Mesodermal cell (in vitro differentiated cells): ENCODE measurements around the gene PHC1.
"Not testable (repeated sequence)": the region's sequence is repeated elsewhere in the genome, so short reads cannot be mapped to it uniquely, and the experiment has no call there.

Experiments
- H3K27ac ChIP-seq: 2 replicates; pipeline ENCODE4 v1.7.0; 2013; ENCODE audit warnings: mild to moderate bottlenecking, low read depth, low read length, moderate library complexity; ENCODE audit not compliant: severe bottlenecking
- H3K36me3 ChIP-seq: 2 replicates; pipeline ENCODE4 v1.7.1; 2013; ENCODE audit warnings: mild to moderate bottlenecking, low read length, moderate library complexity; ENCODE audit not compliant: control insufficient read depth, insufficient read depth
- H3K4me1 ChIP-seq: one replicate; pipeline ENCODE4 v1.7.1; 2013; ENCODE audit warnings: mild to moderate bottlenecking, low read length; ENCODE audit not compliant: insufficient read depth, control insufficient read depth, poor library complexity, severe bottlenecking
- H3K4me3 ChIP-seq: 2 replicates; pipeline ENCODE4 v1.7.0; 2013; ENCODE audit warnings: low read length, control low read depth, mild to moderate bottlenecking; ENCODE audit not compliant: insufficient read depth, poor library complexity, severe bottlenecking; ENCODE audit errors: extremely low read depth
- H3K9me3 ChIP-seq: 2 replicates; pipeline ENCODE4 v1.7.1; 2013; ENCODE audit warnings: mild to moderate bottlenecking, low read length, moderate library complexity; ENCODE audit not compliant: control insufficient read depth
- WGBS, 2 experiments: methylation state at CpG; one replicate each; pipeline ENCODE4 v1.1.5; 2013; ENCODE audit warnings: missing lambda C conversion rate in 2 of 2; ENCODE audit not compliant: insufficient coverage in 2 of 2; 5-methylcytosine and 5-hydroxymethylcytosine counted together

The PHC1 gene

GRCh38 chr12:8891976-8892375, 22.3 kb upstream of the PHC1 start:
- Histone ChIP-seq H3K27ac (no peak overlapping the region), H3K4me3 (no peak overlapping the region), H3K36me3 (no peaks in the 10 kb centered on the region), H3K4me1 (no peaks in the 10 kb centered on the region), H3K9me3 (no peaks in the 10 kb centered on the region)
- WGBS, 2 experiments = 87% methylated on average over 3 of the region's 3 CpGs; no CpG with 5 or more reads in 1 of the 2 experiments

GRCh38 chr12:8894378-8894777, 19.9 kb upstream of the PHC1 start:
- Histone ChIP-seq H3K27ac (no peak overlapping the region), H3K4me1 (no peaks in the 10 kb centered on the region), H3K36me3 (no peaks in the 10 kb centered on the region), H3K4me3 (no peak overlapping the region), H3K9me3 (no peaks in the 10 kb centered on the region)

- Histone ChIP-seq H3K9me3 (no peaks in the 10 kb centered on the region), H3K36me3 (no peaks in the 10 kb centered on the region), H3K4me3 (no peak overlapping the region), H3K4me1 (no peaks in the 10 kb centered on the region), H3K27ac (no peak overlapping the region)
- no CpG with 5 or more reads among the region's 1 CpG for WGBS, 2 experiments
These were observed 19.3 kb upstream of the PHC1 start for GRCh38 chr12:8894986-8895385.

- no peaks in the 10 kb centered on the region for H3K36me3 ChIP-seq
- no peak overlapping the region for H3K27ac ChIP-seq
- H3K9me3 ChIP-seq = peaks cover 2% of the 10 kb centered on the region
- WGBS, 2 experiments = 91 to 92% methylated on average over 4 to 6 of the region's 7 CpGs
- no peak overlapping the region for H3K4me3 ChIP-seq
- no peaks in the 10 kb centered on the region for H3K4me1 ChIP-seq
These were observed 17.2 kb upstream of the PHC1 start for GRCh38 chr12:8897081-8897480.

- WGBS, 2 experiments = 100% methylated on average over 3 of the region's 6 CpGs; no CpG with 5 or more reads in 1 of the 2 experiments
- H3K4me1 ChIP-seq = no peaks in the 10 kb centered on the region
- H3K27ac ChIP-seq = no peak overlapping the region
- H3K9me3 ChIP-seq = peaks cover 2% of the 10 kb centered on the region
- H3K36me3 ChIP-seq = no peaks in the 10 kb centered on the region
- H3K4me3 ChIP-seq = no peak overlapping the region
These were observed 14.5 kb upstream of the PHC1 start for GRCh38 chr12:8899830-8900229.

- not testable (repeated sequence) for H3K4me1 ChIP-seq, H3K9me3 ChIP-seq, H3K4me3 ChIP-seq, H3K27ac ChIP-seq, H3K36me3 ChIP-seq
- WGBS, 2 experiments = 88% methylated on average over 5 of the region's 5 CpGs; no CpG with 5 or more reads in 1 of the 2 experiments
These were observed 11.6 kb upstream of the PHC1 start for GRCh38 chr12:8902703-8903102.

GRCh38 chr12:8903646-8904045, 10.7 kb upstream of the PHC1 start:
- peaks cover 3% of the 10 kb centered on the region for H3K4me1 ChIP-seq
- no peak overlapping the region for H3K4me3 ChIP-seq
- no peaks in the 10 kb centered on the region for H3K36me3 ChIP-seq
- 85 to 100% methylated on average over 2 to 3 of the region's 3 CpGs for WGBS, 2 experiments
- H3K9me3 ChIP-seq = peaks cover 2% of the 10 kb centered on the region
- H3K27ac ChIP-seq = no peak overlapping the region

- no peaks in the 10 kb centered on the region for H3K36me3 ChIP-seq
- peaks cover 2% of the 10 kb centered on the region for H3K9me3 ChIP-seq
- peaks cover 3% of the 10 kb centered on the region for H3K4me1 ChIP-seq
- no peak overlapping the region for H3K27ac ChIP-seq
- no peak overlapping the region for H3K4me3 ChIP-seq
These were observed 9.6 kb upstream of the PHC1 start for GRCh38 chr12:8904665-8905064.

- Histone ChIP-seq H3K36me3 (no peaks in the 10 kb centered on the region), H3K27ac (no peak overlapping the region), H3K9me3 (peaks cover 2% of the 10 kb centered on the region), H3K4me3 (no peak overlapping the region), H3K4me1 (peaks cover 3% of the 10 kb centered on the region)
- WGBS, 2 experiments = 84 to 91% methylated on average over 4 to 8 of the region's 10 CpGs
These were observed 8.8 kb upstream of the PHC1 start for GRCh38 chr12:8905546-8905945.

GRCh38 chr12:8906266-8907180, 7.8 kb upstream of the PHC1 start:
- Histone ChIP-seq H3K4me3 (no peak overlapping the region), H3K4me1 (peaks cover 3% of the 10 kb centered on the region), H3K9me3 (no peaks in the 10 kb centered on the region), H3K27ac (no peak overlapping the region), H3K36me3 (no peaks in the 10 kb centered on the region)
- 73% methylated on average over 16 of the region's 16 CpGs for WGBS, 2 experiments

GRCh38 chr12:8907513-8907912, 6.8 kb upstream of the PHC1 start:
- Histone ChIP-seq H3K9me3 (no peaks in the 10 kb centered on the region), H3K4me3 (no peak overlapping the region), H3K4me1 (peaks cover 10% of the 10 kb centered on the region), H3K36me3 (no peaks in the 10 kb centered on the region), H3K27ac (no peak overlapping the region)
- 71% methylated on average over 1 of the region's 3 CpGs; no CpG with 5 or more reads in 1 of the 2 experiments for WGBS, 2 experiments
